ENCODE data around the gene ELSPBP1.

Gene ELSPBP1

DNA sequence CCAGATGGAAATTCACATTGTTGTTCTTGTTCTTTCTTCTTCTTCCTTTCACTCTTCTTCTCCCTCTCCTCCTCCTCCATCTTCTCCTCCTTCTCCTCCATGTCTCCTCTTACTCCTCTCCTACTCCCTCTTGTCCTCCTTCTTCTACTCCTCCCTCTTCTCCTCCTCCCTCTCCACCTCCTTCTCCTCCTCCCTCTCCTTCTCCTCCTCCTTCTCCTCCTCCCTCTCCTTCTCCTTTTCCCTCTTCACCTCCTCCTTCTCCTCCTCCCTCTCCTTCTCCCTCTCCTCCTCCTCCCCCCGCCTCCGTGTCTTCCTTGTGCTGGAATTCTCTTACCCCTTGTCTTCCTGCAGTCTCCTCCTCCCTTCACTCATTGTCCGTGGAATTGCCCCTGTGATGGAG lies 31.0 kb downstream of the ELSPBP1 start:
- TF ChIP-seq, protein P1, sequence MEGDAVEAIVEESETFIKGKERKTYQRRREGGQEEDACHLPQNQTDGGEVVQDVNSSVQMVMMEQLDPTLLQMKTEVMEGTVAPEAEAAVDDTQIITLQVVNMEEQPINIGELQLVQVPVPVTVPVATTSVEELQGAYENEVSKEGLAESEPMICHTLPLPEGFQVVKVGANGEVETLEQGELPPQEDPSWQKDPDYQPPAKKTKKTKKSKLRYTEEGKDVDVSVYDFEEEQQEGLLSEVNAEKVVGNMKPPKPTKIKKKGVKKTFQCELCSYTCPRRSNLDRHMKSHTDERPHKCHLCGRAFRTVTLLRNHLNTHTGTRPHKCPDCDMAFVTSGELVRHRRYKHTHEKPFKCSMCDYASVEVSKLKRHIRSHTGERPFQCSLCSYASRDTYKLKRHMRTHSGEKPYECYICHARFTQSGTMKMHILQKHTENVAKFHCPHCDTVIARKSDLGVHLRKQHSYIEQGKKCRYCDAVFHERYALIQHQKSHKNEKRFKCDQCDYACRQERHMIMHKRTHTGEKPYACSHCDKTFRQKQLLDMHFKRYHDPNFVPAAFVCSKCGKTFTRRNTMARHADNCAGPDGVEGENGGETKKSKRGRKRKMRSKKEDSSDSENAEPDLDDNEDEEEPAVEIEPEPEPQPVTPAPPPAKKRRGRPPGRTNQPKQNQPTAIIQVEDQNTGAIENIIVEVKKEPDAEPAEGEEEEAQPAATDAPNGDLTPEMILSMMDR (conservative IDR thresholded peaks at IDR 0.05), result no peak
- TF ChIP-seq ZFX (IDR thresholded peaks at IDR 0.05), result no peak
- no peak overlapping the region for H3K27ac ChIP-seq

DNA sequence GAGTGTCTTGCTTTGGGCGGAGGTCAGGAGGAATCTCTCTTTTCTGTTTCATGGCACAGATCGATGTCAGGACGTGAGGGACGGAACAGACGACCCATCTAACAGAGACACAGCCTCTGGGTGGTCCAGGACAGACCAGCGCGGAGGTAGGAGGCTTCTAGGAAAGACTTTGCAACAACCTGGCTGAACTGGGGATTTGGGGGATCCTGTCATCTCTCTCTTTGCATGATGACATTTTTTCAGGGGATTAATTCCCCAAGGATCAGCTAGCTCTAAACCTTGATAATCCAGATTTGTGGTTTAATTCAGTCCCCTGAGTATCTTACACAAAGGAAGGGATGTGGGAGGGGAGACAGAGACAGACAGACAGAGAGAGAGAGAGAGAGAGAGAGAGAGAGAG lies 35.0 kb downstream of the ELSPBP1 start:
- no peak overlapping the region for H3K27ac ChIP-seq
- TF ChIP-seq, protein P1 (conservative IDR thresholded peaks at IDR 0.05), result no peak
- TF ChIP-seq ZFX (IDR thresholded peaks at IDR 0.05), result no peak

DNA sequence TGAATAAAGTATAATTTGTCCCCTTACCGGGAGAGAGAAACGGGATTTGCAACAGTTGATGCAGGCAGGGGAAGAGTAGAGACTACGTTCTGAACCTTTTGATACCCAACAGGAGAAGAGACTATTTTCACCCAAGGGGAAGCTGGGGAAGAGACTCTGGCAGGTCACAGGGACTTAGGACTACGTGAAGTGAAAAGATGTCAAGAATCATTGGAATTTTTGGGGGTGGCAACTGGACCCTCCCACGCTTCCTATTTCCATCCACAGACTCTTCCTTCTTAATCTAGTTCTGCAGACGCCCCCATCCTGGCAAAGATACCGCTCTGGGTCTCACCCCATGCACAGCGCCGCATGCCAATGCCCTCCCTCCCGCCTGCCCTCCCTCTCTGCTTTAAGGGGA lies 35.6 kb downstream of the ELSPBP1 start:
- TF ChIP-seq, protein P1 (conservative IDR thresholded peaks at IDR 0.05), result no peak
- TF ChIP-seq ZFX (IDR thresholded peaks at IDR 0.05), result no peak
- no peak overlapping the region for H3K27ac ChIP-seq

DNA sequence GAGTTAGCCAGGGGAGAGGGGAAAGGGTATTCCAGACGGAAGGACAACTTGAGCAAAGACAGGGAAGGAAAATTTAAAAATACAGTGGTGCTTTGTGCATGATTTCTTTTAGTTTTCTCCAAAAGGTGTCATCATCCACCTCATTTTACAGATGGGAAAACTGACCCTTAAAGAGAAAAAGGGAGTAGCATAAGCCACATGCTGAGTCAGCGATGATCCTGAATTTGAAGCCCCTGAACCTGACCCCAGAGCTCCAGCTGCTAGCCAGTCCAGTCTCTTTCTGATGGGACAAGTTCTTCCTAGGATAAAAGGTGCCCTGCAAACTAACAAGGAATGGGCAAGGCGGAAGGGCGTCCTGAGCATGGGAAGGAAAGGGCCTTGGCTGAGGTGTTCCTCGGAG lies 39.2 kb downstream of the ELSPBP1 start:
- TF ChIP-seq, protein P1 (conservative IDR thresholded peaks at IDR 0.05), result no peak
- TF ChIP-seq ZFX (IDR thresholded peaks at IDR 0.05), result no peak
- no peak overlapping the region for H3K27ac ChIP-seq

DNA sequence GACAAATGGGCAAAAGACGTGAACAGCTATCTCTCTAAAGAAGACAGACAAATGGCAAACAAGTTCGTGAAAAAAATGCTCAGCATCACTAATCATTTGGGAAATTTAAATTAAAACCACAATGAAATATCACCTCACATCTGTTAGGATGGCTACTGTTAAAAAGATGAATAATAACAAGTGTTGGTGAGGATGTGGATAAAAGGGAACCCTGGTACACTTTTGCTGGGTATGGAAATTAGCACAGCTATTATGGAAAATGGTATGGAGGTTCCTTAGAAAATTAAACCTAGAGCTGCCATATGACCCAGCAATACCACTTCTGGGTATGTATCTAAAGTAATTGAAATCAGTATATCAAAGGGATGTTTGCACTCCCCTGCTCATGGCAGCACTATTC lies 42.3 kb downstream of the ELSPBP1 start:
- no peak overlapping the region for H3K27ac ChIP-seq

DNA sequence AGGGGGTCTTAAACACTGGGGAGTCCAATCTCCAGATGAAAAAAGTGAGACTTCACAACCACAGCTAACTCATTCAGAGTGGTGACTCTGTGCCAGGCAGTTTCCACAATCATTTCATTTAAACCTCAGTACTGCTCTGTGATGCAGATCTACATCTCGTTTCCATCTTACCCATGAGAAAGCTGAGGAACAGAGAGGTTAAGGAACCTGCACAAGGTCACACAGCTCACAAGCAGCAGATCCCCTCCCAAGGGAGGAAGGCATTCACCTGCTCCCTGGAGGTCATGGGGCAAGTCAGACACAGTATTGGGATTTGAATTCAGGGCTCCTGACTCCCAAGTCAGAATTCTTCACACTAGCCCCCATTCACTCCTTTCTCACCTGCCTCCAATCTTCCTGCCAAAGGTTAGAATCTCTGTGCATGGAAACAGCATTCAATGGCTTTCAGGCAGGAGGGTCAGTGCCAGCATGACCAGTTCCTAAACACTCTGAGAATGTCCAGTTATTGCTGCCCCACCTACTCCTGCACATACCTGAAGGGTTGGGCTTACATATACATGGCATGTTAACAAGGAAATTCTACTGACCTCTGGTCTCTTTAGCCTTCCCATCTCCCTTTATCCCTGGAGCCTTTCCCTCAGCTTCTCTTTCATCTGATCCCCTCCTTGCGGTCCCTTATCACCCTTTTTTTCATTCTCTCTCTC lies 47.6 kb downstream of the ELSPBP1 start:
- TF ChIP-seq ZFX (IDR thresholded peaks at IDR 0.05), result no peak
- H3K27ac ChIP-seq, result no peak overlapping the region

More for the DNA sequence above, 42.3 kb downstream of the ELSPBP1 start:
- TF ChIP-seq, protein P1 (conservative IDR thresholded peaks at IDR 0.05), result no peak
- TF ChIP-seq ZFX (IDR thresholded peaks at IDR 0.05), result no peak

DNA sequence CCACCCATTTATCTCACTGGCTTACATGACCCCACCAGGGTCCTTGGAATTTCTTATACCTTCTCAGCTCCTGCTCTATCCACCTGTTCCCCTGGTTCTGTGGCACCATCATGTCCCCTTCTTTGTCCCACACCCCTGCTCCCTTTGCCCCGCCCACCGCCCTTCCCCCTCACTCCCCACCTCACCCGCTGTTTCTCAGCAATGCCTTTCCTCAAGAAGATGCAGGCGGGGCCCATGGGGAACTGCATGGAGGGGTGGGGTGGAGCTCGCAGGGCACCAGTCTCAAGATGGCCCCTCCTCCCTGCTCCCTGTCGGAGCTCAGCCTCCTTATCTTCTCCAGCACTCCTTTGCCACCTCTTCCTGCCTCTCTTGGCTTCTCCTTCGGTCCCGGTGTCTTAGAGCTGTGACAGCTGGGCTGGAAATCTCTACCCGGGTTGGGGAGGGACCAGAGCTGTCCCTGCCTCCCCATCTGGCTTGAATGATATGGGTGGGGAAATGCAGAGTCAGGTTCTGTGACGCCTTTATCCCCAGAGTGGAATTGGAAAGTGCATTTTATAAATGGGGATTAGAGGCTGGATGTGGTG lies 49.3 kb downstream of the ELSPBP1 start, which contains the start of gene CABP5:
CABP5 (minus strand) TSS at position 405 of the 584 bp plus-strand sequence; CDS start at position 248, 157 bp downstream.
- H3K27ac ChIP-seq, result no peak within 1 kb of the TSS
- TF ChIP-seq, protein P1 (conservative IDR thresholded peaks at IDR 0.05), result no peak
- no peak for TF ChIP-seq ZFX (IDR thresholded peaks at IDR 0.05)

Data from C4-2B (cell line).